Stimulated activated CD8-positive, alpha-beta memory T cell treated with anti-CD3 and anti-CD28 coated beads, Interleukin-7, amount 100 ng/mL, for 4 hours (primary cell): Measurements from ENCODE around the gene PRRT2.
A peak's percentile ranks its signal among the peaks of the same experiment; 100 is the strongest.
"Not testable (repeated sequence)": the region's sequence is repeated elsewhere in the genome, so short reads cannot be mapped to it uniquely, and the experiment has no call there.

Experiments
- DNase-seq, 2 donors: peaks; one replicate each; pipeline ENCODE4 v3.0.0-alpha.2; 2020; ENCODE audit warnings: low read depth in 2 of 2

PRRT2 gene

DNA sequence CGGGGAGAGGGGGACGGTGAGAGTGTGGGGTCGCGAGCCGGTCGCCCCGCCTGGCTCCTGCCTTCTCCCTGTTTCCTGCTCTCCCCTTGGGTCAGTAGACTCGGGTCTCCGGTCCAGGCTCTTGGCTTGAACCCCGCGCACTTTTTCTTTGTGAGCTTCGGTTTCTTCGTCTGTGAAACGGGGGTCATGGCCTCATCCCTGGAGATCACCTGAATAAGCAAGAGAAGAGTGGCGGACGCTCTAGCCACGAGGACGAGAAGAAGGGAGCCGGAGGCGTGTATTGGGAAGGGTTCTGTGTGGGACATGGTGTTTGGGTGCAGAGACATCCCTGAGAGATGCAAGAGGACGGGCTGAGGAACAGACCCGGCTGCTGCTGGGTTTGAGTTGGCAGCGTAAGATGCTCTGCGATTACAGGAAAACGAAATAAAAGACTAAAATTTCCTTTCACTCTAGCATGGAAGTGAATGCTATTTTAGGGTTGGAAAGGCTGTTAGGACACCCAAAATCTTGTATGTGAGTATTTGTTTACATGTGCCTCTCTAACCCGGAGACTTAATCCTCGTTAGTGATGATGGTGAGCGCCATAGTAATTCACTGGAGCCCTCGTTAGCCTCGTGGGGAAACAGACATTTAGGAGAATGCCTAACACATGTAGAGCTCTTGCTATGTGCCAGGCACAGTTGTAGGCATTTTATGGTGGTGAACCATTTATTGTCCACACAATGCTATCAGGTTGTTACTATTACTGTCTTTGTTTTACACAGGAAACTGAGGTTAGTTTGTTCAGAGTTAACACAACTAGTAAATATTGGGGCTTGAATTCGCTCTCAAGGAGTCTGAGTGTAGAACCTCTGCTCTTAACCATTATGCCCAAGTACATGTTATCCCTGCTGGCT lies 20.8 kb upstream of the PRRT2 start:
- no peak for DNase-seq

DNA sequence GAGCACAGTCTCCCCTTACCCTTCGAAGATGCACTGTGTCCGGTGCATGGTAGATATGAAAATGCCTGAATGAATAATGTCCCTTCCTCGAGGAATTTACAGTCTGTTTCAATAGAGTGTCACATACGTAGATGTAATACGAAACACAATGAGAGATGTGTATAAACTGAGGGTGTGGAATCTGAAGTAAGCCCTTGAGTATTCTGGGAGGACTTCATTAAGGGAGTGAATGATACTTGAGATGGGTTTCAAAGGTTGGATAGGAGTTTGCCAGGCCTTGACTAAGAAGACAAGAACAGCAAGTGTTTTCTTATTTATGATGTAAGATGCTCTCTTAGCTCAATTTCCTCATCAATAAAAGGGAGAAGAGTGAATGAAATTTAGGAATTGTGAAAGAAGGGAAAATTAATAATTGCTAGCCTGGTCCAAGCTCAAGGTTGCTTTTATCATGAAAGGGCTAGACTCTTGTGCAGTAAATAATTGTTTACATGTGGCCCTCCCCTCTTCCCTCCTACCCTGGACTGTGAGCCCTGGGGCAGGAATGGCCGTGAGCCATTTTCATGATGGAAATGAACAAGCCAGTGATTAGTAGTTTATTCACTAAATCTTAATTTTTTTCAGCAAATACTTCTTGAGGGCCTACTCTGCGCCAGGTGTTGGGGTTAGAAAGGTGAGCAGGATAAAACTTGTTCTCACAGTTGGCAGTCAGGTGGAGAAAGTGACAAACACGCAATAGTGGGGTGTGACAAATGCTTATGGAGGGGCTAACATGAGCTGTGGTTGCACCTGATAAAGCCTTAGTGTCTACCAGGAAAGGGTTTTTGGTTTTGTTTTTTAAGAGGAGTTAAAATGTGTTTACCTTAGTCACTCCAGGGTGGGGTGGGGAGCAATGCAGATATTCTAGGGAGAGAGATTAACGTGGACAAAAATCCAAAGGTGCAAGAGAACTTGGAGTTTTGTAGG lies 19.9 kb upstream of the PRRT2 start:
- DNase-seq, result no peak

DNA sequence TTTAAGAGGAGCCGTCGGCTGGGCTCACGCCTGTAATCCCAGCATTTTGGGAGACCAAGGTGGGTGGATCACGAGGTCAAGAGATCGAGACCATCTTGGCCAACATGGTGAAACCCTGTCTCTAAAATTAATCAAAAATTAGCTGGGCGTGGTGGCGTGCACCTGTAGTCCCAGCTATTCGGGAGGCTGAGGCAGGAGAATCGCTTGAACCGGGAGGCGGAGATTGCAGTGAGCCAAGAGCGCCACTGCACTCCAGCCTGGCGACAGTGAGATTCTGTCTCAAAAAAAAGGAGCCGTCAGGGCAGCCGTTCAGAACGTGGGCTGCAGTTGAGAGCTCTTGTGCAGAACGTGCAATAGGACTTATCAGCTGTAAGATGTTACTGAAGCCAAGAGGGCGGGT lies 18.8 kb upstream of the PRRT2 start:
- DNase-seq, result not testable (repeated sequence)

DNA sequence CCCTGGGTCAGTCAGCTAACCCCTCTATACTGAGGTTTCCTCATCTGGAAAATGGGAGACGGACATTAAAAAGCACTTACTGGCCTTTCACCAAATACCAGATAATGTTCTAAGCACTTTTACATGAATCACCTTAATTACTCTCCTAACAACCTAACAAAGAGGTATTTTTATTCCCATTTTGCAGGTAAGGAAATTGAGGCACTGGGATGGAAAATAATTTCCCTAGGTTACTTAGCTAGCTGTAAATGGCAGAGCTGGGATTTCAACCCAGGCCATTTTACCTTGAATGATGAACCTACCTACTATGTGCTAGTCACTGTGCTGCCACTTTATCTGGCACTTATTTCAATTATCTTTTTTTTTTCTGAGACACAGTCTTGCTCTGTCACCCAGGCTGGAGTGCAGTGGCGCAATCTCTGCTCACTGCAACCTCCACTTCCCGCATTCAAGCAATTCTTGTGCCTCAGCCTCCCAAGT lies 17.7 kb upstream of the PRRT2 start:
- no peak for DNase-seq

DNA sequence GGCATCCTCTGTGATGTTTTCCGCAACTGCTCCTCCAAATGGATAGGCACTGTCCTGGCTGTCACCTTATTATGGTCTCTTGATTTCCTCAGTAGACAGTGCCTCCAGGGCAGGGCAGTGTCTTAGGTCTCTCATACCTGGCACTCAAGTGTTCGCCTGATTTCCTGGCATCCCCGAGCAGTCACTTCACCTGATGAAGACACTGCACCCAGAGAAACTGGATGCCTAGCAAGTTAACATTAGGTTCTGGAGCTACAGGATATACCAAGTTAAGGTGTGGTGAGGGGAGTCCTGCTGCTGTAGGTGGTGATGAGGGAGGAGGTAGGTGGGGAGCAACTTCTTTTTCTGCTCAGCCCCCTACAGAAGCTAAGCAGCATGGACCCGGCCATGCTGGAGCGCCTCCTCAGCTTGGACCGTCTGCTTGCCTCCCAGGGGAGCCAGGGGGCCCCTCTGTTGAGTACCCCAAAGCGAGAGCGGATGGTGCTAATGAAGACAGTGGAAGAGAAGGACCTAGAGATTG lies 9.5 kb upstream of the PRRT2 start:
- DNase-seq, result no peak

DNA sequence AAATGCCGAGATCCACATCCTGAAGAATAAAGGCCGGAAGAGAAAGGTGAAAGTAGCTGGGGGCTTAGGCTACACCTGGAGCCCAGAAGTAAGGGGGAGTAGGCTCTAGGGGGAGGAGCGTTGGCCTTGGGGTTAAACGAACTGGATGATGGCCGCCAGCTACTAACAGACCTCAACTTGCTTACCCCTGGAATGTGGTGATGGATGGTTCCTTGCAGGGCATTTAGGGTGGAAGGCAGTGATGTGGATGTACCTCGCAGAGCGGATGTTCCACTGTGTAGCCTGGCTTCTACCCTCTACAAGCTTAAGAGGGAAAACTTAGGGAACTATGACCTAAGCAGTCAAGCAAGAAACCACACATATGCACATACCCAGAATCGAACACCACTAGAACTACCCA lies 8.0 kb upstream of the PRRT2 start:
- no peak for DNase-seq

DNA sequence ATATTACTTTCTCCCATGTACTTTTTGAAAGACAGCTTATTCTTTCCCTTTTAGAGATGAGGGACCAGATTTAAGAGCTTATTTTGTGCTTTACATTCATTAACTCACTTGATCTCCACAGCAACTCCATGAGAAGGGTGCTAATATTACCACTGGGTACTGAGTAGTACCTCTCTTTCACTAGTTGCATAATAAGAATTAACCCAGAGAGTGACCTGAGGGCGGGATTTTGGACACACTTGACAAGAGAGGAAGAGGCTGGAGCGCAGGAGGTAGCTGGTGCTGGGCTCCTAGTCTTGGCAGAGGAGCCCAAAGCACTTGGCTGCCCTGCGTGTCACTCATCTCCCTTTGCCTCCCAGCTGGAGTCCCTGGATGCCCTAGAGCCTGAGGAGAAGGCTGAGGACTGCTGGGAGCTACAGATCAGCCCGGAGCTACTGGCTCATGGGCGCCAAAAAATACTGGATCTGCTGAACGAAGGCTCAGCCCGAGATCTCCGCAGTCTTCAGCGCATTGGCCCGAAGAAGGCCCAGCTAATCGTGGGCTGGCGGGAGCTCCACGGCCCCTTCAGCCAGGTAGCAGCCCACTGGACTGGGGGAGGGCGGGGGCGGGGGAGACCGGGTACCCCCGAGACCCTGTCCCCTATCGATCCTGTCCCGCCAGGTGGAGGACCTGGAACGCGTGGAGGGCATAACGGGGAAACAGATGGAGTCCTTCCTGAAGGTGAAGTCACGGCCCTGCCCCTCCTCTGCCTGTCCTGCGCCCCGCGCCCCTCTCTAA lies 7.3 kb upstream of the PRRT2 start:
- no peak for DNase-seq

DNA sequence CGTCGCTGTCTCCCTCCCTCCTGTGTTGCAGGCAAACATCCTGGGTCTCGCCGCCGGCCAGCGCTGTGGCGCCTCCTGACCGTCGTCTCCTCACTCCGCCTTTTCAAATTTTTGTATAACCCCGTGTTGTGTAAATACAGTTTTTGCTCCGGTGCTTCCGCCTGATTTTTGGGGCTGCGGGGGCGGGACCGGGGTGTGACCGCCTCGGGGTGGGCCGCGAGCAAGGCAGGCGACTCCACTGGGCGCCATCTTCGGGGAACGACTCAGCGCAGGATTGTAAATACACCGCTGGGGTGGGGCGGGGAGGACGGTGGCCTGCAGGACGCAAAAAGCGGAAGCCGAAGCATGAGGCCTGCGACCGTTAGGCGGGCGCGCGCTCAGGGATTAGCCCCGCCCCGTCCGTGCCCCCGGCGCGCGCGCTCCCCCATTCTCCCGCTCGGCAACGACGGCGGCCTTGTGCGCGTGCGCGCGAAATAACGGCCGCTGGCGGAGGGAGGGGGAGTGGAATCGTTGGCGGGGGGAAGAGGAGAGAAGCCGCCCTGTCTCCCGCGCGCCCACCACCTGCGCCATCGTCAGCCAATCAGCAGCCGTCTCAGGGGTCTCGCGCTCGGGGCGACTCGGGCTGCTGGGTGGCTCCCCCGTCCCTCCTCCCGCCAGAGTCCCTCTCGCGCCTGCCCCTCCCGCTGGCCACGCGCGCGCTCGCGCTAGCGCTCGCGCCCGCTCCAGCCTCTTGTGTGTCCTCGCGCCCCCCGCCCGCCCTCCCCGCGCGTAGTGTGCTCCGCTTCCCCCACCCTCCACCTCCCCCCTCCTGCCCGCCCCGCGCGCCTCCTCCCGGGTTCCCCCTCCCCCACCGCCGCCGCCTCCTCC lies 6.5 kb upstream of the PRRT2 start:
- peak; percentile 97 for DNase-seq

DNA sequence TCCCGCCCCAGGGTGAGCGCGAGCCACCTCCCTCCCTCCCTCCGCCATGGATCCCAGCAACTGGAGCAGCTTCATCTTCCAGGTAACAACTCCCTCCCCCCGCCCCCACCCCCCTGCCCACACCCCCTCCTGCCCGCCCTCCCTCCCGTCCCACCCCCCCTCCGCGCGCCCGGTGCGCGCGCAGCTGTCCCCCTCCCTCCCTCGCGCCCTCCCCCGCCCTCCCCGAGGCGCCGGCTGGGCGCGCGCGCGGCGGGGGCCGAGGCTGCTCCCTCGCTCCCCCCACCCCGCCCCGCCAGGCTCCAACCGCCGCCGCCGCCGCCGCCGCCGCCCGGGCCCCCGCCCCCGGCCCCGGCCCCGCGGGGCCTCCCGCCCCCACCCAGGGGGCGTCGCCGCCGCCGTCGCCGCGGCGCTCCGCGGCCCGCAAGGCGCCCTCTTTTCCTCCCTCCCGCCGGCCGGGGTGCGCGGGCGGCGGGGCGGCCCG lies 5.9 kb upstream of the PRRT2 start, which contains the start of gene MAZ:
Gene MAZ (plus strand): TSS at position 431 of the 481 bp plus-strand sequence. CDS start 173 bp downstream, outside the sequence.
- peak in 1 of 2 donors; percentile 78 for DNase-seq

DNA sequence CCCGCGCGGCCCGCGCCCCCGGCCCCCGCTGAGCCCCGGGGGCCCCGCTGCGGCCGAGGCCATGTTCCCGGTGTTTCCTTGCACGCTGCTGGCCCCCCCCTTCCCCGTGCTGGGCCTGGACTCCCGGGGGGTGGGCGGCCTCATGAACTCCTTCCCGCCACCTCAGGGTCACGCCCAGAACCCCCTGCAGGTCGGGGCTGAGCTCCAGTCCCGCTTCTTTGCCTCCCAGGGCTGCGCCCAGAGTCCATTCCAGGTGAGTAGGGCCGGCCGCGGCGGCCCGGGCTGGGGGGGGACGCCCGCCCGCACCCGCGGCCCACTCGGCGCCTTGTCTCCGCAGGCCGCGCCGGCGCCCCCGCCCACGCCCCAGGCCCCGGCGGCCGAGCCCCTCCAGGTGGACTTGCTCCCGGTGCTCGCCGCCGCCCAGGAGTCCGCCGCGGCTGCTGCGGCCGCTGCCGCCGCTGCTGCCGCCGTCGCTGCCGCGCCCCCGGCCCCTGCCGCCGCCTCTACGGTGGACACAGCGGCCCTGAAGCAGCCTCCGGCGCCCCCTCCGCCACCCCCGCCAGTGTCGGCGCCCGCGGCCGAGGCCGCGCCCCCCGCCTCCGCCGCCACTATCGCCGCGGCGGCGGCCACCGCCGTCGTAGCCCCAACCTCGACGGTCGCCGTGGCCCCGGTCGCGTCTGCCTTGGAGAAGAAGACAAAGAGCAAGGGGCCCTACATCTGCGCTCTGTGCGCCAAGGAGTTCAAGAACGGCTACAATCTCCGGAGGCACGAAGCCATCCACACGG lies 5.2 kb upstream of the PRRT2 start:
- peak in 1 of 2 donors; percentile 51 for DNase-seq

DNA sequence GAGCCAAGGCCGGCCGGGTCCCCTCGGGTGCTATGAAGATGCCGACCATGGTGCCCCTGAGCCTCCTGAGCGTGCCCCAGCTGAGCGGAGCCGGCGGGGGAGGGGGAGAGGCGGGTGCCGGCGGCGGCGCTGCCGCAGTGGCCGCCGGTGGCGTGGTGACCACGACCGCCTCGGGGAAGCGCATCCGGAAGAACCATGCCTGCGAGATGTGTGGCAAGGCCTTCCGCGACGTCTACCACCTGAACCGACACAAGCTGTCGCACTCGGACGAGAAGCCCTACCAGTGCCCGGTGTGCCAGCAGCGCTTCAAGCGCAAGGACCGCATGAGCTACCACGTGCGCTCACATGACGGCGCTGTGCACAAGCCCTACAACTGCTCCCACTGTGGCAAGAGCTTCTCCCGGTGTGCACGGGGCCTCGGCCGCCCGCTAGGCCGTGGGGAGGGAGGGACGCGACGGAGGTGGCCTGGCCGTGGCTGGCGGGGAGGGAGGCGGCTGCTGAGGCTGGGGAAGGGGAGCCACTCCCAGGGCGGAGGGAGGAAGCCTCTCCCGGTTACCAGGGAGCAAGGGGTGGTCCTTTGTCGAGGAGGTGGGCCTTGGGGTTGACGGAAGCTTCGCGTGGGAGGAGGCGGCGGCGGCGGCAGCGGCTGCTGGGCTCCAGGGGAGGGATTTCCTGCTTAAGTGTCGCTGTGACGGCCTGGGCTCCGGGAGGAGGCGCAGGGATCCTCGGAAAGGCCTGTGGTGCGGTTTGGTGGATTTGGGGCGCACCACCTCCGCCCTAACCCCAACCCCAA lies 4.4 kb upstream of the PRRT2 start:
- peak; percentile 87 to 88 for DNase-seq

DNA sequence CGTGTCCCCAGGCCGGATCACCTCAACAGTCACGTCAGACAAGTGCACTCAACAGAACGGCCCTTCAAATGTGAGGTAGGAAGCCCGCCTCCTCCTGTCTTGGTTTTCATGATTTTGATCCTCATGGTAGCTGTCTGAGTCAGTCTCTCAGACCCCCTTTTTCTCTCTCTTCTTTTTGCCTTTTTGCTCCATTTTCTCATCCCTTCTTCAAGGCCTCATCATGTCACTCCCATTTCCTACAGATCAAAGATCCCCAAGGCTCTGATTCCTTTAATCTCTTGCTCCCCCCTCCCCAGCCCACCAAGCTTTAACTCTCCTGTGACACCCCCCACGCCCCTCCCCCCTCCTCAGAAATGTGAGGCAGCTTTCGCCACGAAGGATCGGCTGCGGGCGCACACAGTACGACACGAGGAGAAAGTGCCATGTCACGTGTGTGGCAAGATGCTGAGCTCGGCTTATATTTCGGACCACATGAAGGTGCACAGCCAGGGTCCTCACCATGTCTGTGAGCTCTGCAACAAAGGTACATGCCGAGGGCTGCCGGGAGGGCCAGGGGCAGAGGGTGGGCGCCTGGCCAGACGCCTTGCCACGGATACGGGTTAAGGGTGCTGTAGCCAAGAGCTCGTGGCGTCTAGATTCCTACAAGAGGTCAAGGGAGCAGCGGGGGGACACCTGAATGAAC lies 3.6 kb upstream of the PRRT2 start:
- no peak for DNase-seq

DNA sequence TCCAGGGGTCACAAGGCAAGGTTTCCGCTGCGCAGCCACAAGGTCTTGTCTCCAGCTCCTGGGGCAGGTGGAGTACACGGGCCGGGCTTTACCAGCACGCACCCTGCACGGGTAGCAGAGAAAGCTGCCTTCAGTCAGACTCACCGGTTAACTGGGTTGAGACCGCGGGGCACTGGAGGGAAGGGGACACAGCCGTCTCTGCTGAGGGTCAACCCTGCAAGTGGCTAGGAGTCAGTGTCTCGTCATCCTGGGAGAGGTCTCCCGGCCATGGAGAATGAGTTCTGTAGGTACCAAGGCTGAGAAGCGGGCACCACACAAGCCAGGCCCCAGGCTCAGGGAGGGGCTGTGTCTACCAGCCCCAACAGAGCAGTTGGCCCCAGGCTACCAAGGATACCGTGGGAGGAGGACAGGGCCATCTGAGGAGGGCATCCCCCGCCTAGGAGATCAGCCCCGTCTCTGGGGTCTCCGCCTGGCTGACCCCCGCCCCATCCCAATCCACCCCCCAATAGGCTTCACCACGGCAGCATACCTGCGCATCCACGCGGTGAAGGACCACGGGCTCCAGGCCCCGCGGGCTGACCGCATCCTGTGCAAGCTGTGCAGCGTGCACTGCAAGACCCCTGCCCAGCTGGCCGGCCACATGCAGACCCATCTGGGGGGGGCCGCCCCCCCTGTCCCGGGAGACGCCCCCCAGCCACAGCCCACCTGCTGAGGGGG lies 2.8 kb upstream of the PRRT2 start:
- no peak for DNase-seq

DNA sequence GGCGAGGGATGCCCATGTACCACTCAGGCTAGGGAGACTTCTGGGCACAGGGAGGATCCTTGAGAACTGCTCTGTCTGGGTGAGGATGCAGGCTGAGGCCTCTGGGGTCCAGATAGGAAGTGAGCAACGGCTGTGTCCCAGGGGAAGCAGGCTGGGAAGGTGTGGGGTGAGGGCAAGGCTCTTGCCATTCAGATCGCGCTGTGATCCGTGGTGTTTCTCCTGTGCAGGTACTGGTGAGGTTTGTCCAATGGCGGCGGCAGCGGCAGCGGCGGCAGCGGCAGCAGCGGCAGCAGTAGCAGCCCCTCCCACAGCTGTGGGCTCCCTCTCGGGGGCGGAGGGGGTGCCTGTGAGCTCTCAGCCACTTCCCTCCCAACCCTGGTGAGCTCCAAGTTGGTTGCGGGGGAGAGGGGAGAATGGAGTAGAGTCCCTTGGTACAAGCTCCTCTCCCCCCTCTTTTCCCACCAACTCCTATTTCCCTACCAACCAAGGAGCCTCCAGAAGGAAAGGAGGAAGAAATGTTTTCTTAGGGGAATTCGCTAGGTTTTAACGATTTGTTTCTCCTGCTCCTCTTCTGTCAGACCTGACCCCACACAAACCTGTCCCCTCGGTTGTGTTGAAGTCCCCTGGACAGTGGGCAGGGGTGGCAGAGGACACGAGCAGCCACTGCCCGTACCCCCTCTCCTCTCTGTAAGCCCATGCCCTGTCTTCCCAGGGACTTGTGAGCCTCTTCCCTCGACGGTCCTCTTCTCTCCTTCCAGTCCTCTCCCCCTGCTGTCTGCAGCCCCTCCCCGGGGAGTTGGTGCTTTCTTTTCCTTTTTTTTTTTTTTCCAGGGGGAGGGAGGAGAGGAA lies 1.9 kb upstream of the PRRT2 start:
- DNase-seq, result peak in 1 of 2 donors; percentile 57

DNA sequence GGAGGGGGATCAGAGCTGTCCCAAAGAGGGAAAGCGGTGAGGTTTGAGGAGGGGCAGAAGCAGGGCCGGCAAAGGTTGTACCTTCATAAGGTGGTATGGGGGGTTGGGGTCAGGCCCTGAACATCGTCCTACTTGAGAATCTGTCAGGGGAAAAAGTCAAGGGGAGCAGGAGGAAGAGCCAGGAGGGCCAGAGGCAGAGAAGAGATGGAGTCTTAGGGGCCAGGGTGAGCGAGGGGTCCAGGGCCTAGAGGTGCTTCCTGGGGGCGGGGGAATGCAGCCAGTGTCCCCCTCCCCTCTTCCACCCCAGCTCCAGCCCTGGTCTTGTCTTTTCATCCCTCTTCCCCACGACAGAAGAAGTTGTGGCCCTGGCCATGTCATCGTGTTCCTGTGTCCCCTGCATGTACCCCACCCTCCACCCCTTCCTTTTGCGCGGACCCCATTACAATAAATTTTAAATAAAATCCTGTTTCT lies 1.3 kb upstream of the PRRT2 start:
- no peak for DNase-seq
